GM12864 (cell line): Measurements from ENCODE around the gene UMODL1.

Source experiments
- DNase-seq: peaks from one replicate; pipeline ENCODE4 v3.0.0-alpha.2; 2011; ENCODE audit warnings: low read depth
- H3K4me3 ChIP-seq: 2 replicates; pipeline ENCODE4 v1.5.1; 2011; ENCODE audit warnings: mild to moderate bottlenecking, low read depth, low read length, control low read depth
- TF ChIP-seq, protein P1 (sequence below): IDR thresholded peaks from 2 replicates; pipeline ENCODE4 v1.5.1; 2011; ENCODE audit warnings: low read depth, mild to moderate bottlenecking, moderate library complexity, low read length, control low read depth, inconsistent platforms; ENCODE audit errors: missing control alignments

The UMODL1 gene

DNA sequence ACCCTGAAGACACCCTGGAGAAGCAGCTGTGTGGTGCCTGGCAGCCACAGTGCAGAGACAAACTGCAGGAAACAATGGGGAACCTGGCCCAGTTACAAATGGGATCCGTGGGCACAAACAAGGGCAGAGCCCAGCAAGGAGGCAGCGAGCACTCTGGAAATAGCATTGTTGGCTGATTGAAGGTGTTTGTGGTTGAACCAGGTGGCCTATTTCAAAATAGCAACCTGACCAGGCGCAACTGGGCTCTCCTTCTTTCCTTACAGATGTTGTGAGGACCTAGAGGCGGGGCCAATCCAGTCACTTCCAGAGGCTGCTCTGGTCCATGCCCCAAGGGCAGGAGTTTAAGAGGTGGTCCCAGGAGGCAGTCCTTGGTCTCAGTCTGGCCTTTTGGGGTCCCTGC lies 39.3 kb upstream of the UMODL1 start:
- H3K4me3 ChIP-seq: no peak overlapping the region
- TF ChIP-seq, protein P1, sequence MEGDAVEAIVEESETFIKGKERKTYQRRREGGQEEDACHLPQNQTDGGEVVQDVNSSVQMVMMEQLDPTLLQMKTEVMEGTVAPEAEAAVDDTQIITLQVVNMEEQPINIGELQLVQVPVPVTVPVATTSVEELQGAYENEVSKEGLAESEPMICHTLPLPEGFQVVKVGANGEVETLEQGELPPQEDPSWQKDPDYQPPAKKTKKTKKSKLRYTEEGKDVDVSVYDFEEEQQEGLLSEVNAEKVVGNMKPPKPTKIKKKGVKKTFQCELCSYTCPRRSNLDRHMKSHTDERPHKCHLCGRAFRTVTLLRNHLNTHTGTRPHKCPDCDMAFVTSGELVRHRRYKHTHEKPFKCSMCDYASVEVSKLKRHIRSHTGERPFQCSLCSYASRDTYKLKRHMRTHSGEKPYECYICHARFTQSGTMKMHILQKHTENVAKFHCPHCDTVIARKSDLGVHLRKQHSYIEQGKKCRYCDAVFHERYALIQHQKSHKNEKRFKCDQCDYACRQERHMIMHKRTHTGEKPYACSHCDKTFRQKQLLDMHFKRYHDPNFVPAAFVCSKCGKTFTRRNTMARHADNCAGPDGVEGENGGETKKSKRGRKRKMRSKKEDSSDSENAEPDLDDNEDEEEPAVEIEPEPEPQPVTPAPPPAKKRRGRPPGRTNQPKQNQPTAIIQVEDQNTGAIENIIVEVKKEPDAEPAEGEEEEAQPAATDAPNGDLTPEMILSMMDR: no peak
- DNase-seq: no peak

GRCh38 chr21:42032266-42032665 lies 38.9 kb upstream of the UMODL1 start:
- TF ChIP-seq, protein P1: no peak
- no peak for DNase-seq
- no peak overlapping the region for H3K4me3 ChIP-seq

DNA sequence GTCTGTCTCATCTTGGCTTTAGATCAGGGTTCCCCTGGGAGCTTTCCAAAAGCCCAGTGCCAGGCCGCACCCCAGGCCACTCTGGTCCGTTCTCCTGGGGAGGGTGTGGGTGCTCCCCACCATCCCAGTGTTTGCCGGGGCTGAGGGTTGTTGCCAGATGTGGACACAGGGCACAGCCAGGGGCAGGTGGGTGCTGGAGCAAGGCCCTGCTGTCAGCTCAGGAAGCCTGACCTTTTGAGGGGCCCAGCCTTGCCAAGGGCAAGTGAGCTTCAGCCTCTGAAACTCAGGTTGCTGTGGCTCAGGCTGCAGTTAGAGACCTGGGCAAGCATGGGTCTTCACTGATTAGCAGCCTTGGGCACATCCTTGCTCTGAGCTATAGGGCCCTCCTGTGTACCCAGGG lies 38.1 kb upstream of the UMODL1 start:
- H3K4me3 ChIP-seq: no peak overlapping the region
- TF ChIP-seq, protein P1: no peak
- no peak for DNase-seq

DNA sequence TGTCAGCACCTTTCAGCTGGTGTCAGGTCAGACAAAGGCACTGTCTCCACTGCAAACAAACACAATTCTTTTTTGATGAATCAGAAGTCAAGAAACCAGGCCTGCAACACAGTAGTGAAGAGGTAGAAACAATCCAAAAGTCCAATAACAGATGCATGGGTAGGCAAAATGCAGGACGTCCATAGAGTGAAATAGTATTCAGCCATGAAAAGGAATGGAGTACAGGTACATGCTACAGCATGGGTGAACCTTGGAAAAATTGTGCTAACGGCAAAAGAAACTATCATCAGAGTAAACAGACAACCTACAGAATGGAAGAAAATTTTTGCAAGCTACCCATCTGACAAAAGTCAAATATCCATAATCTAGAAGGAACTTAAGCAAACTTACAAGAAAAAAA lies 34.8 kb upstream of the UMODL1 start:
- TF ChIP-seq, protein P1: no peak
- H3K4me3 ChIP-seq: no peak overlapping the region
- no peak for DNase-seq

DNA sequence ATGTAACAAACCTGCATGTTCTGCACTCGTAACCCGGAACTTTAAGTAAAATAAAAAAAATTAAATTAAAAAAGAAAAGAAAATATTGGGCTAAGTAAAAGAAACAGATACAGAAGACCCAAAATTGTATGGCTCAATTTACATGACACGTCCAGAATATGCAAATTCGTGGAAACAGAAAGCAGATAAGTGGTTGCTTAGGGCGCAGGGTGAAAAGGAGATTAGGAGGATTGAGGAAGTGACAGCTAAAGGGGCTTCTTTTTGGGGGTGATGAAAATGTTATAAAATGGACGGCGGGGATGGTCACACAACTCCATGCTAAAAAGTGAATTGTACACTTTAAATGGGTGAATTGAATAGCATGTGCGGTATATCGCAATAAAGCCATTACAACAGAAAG lies 33.6 kb upstream of the UMODL1 start:
- H3K4me3 ChIP-seq: no peak overlapping the region
- TF ChIP-seq, protein P1: no peak
- no peak for DNase-seq

DNA sequence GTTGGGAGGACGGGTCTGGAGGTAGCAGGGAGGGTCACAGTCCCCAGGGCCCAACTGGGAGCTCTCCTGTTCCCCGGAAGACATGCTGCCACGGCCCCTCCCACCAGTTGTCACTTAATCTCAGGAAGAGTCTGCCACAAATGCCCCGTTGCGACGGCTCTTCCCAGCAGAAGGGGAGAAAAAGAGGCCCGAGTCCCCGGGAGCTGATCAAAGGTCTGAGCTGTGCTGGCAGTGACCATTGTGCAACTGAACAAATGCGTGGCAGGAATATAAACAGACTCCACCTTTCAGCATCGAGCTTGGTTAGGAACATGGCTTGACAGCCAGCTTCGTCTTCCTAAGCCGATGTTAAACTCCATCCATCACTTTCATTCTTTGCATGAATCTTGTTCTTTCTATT lies 33.2 kb upstream of the UMODL1 start:
- H3K4me3 ChIP-seq: no peak overlapping the region
- DNase-seq: no peak
- TF ChIP-seq, protein P1: no peak

DNA sequence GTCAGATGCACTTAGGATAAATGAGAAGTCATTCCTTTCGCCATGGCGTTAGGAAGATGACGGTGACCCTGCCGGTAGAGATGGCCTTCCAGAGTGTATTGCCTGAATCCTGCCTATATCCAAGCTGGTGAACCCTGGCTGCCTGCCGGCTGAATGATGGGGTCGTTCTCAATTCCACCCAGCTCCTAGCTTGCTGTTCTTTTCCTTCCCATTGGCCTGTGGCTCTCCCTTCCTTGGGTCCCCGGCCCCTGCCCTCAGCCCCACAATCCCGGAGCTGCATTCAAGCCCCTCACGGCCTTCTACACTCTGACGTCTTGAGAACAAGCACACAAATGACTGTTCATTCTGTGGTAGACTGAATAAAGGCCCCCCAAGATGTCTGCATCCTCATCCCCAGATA lies 32.7 kb upstream of the UMODL1 start:
- DNase-seq: no peak
- H3K4me3 ChIP-seq: no peak overlapping the region
- TF ChIP-seq, protein P1: no peak
